DOHH2 (cell line): ENCODE results near the gene TULP4.

Source experiments
- H3F3A ChIP-seq: fragments of 200-600 bp; sonication (generic), shearing (Covaris generic); 2 replicates; pipeline ENCODE4 v1.6.0; 2016; ENCODE audit warnings: antibody characterized with exemption, mild to moderate bottlenecking; ENCODE audit not compliant: control insufficient read depth, insufficient read depth
- H3K27ac ChIP-seq: fragments of 200-600 bp; sonication (generic); 2 replicates; pipeline ENCODE4 v1.5.1; 2014; ENCODE audit warnings: low read depth, mild to moderate bottlenecking, low read length, moderate library complexity
- H3K27me3 ChIP-seq: fragments of 200-600 bp; sonication (generic); 2 replicates; pipeline ENCODE4 v1.6.1; 2014; ENCODE audit warnings: mild to moderate bottlenecking, low read length, mixed read lengths; ENCODE audit not compliant: control insufficient read depth
- H3K36me3 ChIP-seq: fragments of 200-600 bp; sonication (generic); 2 replicates; pipeline ENCODE4 v1.6.1; 2014; ENCODE audit warnings: mild to moderate bottlenecking, low read length, moderate library complexity, mixed read lengths; ENCODE audit not compliant: control insufficient read depth
- H3K4me1 ChIP-seq: fragments of 200-600 bp; sonication (generic); 2 replicates; pipeline ENCODE4 v1.6.1; 2014; ENCODE audit warnings: mild to moderate bottlenecking, low read length, mixed read lengths; ENCODE audit not compliant: control insufficient read depth
- H3K4me2 ChIP-seq: fragments of 200-600 bp; sonication (generic); 2 replicates; pipeline ENCODE4 v1.6.0; 2014; ENCODE audit warnings: mild to moderate bottlenecking, low read length, moderate library complexity
- H3K4me3 ChIP-seq: fragments of 200-600 bp; sonication (generic); 2 replicates; pipeline ENCODE4 v1.5.1; 2014; ENCODE audit warnings: mild to moderate bottlenecking, low read length, mixed read lengths
- H3K79me2 ChIP-seq: fragments of 200-600 bp; sonication (generic); 2 replicates; pipeline ENCODE4 v1.6.1; 2014; ENCODE audit warnings: mild to moderate bottlenecking, low read length, mixed read lengths; ENCODE audit not compliant: control insufficient read depth
- H3K9me2 ChIP-seq: fragments of 200-600 bp; sonication (generic); replicated peaks from 2 replicates; pipeline ENCODE4 v1.6.1; 2014; ENCODE audit warnings: mild to moderate bottlenecking, low read length, mixed read lengths; ENCODE audit not compliant: control insufficient read depth
- H3K9me3 ChIP-seq: fragments of 200-600 bp; sonication (generic); 2 replicates; pipeline ENCODE4 v1.6.1; 2014; ENCODE audit warnings: antibody characterized with exemption, low read length, mixed read lengths; ENCODE audit not compliant: control insufficient read depth, insufficient read depth
- H4K20me1 ChIP-seq: fragments of 200-600 bp; sonication (generic); 2 replicates; pipeline ENCODE4 v1.6.0; 2014; ENCODE audit warnings: low read depth, mild to moderate bottlenecking, antibody characterized with exemption, low read length, moderate library complexity; ENCODE audit not compliant: control insufficient read depth, insufficient read depth
- EZH2phosphoT487 ChIP-seq: fragments of 200-600 bp; sonication (generic); IDR thresholded peaks from 2 replicates; pipeline ENCODE4 v1.6.1; 2017; ENCODE audit warnings: borderline replicate concordance, mild to moderate bottlenecking, antibody characterized with exemption, low read length, moderate library complexity, mixed read lengths
- TF ChIP-seq, protein P1 (sequence below): fragments of 200-600 bp; sonication (generic); IDR thresholded peaks from one replicate; pipeline ENCODE4 v1.5.1; 2014; ENCODE audit warnings: antibody characterized with exemption, mild to moderate bottlenecking, low read depth, low read length; ENCODE audit not compliant: poor library complexity, severe bottlenecking

The TULP4 gene

DNA sequence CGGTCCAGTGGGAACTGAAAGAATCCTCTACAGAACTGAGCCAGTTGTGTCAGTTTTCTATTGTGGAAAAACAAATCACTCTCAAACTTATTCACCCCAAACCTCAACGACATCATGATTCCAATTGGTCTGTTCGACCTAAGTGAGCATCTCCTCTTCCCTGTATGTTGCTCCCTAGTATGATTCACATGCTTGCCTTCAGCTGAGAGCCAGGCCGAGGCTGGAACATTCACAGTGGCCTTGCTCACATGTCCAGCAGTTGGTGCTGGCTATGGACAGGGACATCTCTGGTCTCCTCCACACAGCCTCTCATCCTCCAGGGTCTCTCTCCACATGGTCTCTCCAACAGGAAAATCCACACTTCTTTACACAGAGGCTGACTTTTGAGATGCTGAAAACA, 219.3 kb downstream of the TULP4 start:
- no peaks in the 10 kb centered on the region for H3K9me2 ChIP-seq
- H3K4me2 ChIP-seq: no peak overlapping the region
- TF ChIP-seq EZH2phosphoT487: no peak
- TF ChIP-seq, protein P1, sequence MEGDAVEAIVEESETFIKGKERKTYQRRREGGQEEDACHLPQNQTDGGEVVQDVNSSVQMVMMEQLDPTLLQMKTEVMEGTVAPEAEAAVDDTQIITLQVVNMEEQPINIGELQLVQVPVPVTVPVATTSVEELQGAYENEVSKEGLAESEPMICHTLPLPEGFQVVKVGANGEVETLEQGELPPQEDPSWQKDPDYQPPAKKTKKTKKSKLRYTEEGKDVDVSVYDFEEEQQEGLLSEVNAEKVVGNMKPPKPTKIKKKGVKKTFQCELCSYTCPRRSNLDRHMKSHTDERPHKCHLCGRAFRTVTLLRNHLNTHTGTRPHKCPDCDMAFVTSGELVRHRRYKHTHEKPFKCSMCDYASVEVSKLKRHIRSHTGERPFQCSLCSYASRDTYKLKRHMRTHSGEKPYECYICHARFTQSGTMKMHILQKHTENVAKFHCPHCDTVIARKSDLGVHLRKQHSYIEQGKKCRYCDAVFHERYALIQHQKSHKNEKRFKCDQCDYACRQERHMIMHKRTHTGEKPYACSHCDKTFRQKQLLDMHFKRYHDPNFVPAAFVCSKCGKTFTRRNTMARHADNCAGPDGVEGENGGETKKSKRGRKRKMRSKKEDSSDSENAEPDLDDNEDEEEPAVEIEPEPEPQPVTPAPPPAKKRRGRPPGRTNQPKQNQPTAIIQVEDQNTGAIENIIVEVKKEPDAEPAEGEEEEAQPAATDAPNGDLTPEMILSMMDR: no peak
- no peak overlapping the region for H3K27ac ChIP-seq
- H3K4me3 ChIP-seq: no peak overlapping the region
- H3K27me3 ChIP-seq: no peaks in the 10 kb centered on the region
- no peaks in the 10 kb centered on the region for H3F3A ChIP-seq
- no peaks in the 10 kb centered on the region for H4K20me1 ChIP-seq
- no peaks in the 10 kb centered on the region for H3K79me2 ChIP-seq
- H3K9me3 ChIP-seq: no peaks in the 10 kb centered on the region
- H3K36me3 ChIP-seq: no peaks in the 10 kb centered on the region
- H3K4me1 ChIP-seq: no peaks in the 10 kb centered on the region

DNA sequence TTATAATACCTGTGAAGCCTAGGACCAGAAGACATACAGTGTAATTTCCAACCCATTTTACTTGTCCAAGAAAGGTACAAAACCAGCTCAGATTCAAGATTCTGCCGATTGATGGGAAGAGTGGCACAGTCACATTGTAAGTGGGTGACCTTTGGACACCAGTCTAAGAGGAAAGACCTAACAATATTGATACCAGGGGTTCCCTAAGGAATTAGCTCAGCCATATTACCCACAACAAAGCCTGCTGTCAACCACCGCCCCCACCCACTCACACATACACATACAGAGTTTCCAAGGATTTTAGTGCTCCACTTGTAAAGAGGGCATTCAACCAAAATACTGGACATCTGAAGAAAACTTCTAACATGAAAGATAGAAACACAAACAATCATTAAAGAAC, 219.7 kb downstream of the TULP4 start:
- H3F3A ChIP-seq: no peaks in the 10 kb centered on the region
- no peaks in the 10 kb centered on the region for H3K4me1 ChIP-seq
- no peaks in the 10 kb centered on the region for H4K20me1 ChIP-seq
- H3K36me3 ChIP-seq: no peaks in the 10 kb centered on the region
- H3K9me3 ChIP-seq: no peaks in the 10 kb centered on the region
- no peak overlapping the region for H3K27ac ChIP-seq
- no peaks in the 10 kb centered on the region for H3K79me2 ChIP-seq
- H3K27me3 ChIP-seq: no peaks in the 10 kb centered on the region
- TF ChIP-seq, protein P1: no peak
- no peak for TF ChIP-seq EZH2phosphoT487
- no peak overlapping the region for H3K4me3 ChIP-seq
- no peak overlapping the region for H3K4me2 ChIP-seq
- no peaks in the 10 kb centered on the region for H3K9me2 ChIP-seq

DNA sequence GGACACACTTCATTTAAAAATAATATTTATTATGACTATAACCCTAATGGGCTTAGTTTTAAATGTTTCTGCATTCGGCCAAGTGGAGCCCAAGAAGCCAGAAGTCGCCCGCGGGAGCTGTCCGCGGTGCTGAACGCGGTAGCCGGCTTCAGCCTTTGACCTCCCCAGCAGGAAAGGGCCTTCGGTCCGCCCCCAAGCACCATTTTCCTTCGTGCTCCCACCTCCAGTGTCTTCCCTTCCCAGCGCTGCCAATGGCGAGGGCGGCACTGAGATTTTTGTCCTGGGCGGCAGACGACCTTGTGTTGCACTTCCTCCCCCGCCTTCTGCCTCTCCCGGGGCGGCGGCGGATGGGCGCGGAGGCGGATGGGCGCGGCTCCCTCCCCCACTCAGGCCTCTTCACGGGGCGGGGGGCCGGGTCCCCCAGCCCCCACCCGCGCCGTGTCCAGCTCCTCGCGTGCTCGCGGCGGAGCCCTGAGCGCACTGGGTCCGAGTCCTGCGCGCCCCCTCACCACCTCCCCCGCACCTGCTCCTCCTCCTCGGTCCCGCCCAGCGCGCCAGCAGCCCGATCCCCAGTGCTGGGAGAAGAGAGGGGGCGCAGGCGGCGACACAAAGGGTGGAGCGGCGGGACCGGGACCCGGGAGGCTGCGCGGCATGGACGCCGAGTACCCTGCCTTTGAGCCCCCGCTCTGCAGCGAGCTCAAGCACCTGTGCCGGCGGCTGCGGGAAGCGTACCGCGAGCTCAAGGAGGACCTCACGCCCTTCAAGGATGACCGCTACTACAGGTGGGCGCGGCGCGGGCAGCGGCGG, 224.0 kb downstream of the TULP4 start:
- no peak overlapping the region for H3K4me2 ChIP-seq
- peaks cover 14% of the 10 kb centered on the region for H3K27me3 ChIP-seq
- H3K9me3 ChIP-seq: no peaks in the 10 kb centered on the region
- H4K20me1 ChIP-seq: no peaks in the 10 kb centered on the region
- H3K4me3 ChIP-seq: no peak overlapping the region
- H3K9me2 ChIP-seq: no peaks in the 10 kb centered on the region
- no peaks in the 10 kb centered on the region for H3K36me3 ChIP-seq
- H3K4me1 ChIP-seq: no peaks in the 10 kb centered on the region
- H3F3A ChIP-seq: no peaks in the 10 kb centered on the region
- H3K79me2 ChIP-seq: no peaks in the 10 kb centered on the region
- no peak for TF ChIP-seq EZH2phosphoT487
- TF ChIP-seq, protein P1: no peak
- H3K27ac ChIP-seq: no peak overlapping the region
